Measurements from ENCODE around the gene ADGRG3.

GRCh38 chr16:57661510-57661909 lies 6.6 kb upstream of the ADGRG3 start:
- no peak for TF ChIP-seq CTCF (IDR thresholded peaks at IDR 0.05; ENCODE audit: low read depth, low read length, poor library complexity, severe bottlenecking)
- no peak for TF ChIP-seq EZH2phosphoT487 (IDR thresholded peaks at IDR 0.05; ENCODE audit: borderline replicate concordance, low read length)

Data from DOHH2 (cell line).